Activated T-helper 2 cell treated with anti-CD3 and anti-CD28 coated beads, Interferon-gamma antibody, Interleukin-2, Interleukin-4, amounts not matched to agents 10 μg/mL and 5 μg/mL and 100 μg/mL, durations not matched to agents 14 hours and 24 hours and 36 hours (primary cell): ENCODE data around the gene PDZD7. TPM values are rescaled to one million over a fixed set of nuclear protein-coding genes. Genes with fewer than 3 reads are reported as not detected.

Experiments used
- DNase-seq: peaks from one replicate; pipeline ENCODE4 v3.0.0; 2021; ENCODE audit warnings: low spot score
- H3K27ac Mint-ChIP-seq: one replicate; pipeline ENCODE4 v1.8.0; 2021; ENCODE audit warnings: mixed read lengths
- H3K27me3 Mint-ChIP-seq: one replicate; pipeline ENCODE4 v1.8.0; 2021; ENCODE audit warnings: low read depth, mixed read lengths
- H3K36me3 Mint-ChIP-seq: one replicate; pipeline ENCODE4 v1.8.0; 2021; ENCODE audit warnings: low read depth, mixed read lengths
- H3K4me1 Mint-ChIP-seq: one replicate; pipeline ENCODE4 v1.8.0; 2021; ENCODE audit warnings: low read depth, mixed read lengths
- H3K4me3 Mint-ChIP-seq: one replicate; pipeline ENCODE4 v1.8.0; 2021; ENCODE audit warnings: low read depth, mild to moderate bottlenecking, moderate library complexity, mixed read lengths
- H3K9me3 Mint-ChIP-seq: one replicate; pipeline ENCODE4 v1.8.0; 2021; ENCODE audit warnings: mixed read lengths
- intact Hi-C: fragments of 100-400 bp; cut with micrococcal nuclease; formaldehyde crosslinking; loops from one replicate; pipeline ENCODE4 v1.15.1; 2023
- total RNA-seq: library from RNA; stranded (reverse); gene quantifications from 2 replicates; pipeline ENCODE4 v1.2.3, GENCODE V29; 2022

PDZD7 gene
- total RNA-seq, 1 donor from 2014 or later, result 0.64 TPM

DNA sequence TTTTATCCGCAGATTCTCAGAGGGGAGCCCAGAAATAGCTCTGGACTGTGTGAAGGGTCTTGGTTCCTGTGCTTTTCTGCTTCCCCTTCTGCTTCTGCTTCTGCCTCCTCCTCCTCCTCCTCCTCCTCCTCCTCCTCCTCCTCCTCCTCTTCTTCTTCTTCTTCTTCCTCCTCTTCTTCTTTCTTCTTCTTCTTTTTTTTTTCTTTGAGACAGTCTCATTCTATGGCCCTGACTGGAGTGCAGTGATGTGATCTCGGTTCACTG, 11.6 kb downstream of the PDZD7 start:
- Mint-ChIP-seq H3K4me1 (peaks cover 14% of the 10 kb centered on the region), H3K27me3 (peaks cover 30% of the 10 kb centered on the region), H3K4me3 (no peak overlapping the region), H3K27ac (no peak overlapping the region), H3K36me3 (no peaks in the 10 kb centered on the region), H3K9me3 (no peaks in the 10 kb centered on the region)
- DNase-seq, result no peak
- intact Hi-C loops, result loop anchor here (2.0 kb wide), 1 partner anchor 47 kb away; no protein-coding TSS in a partner anchor

DNA sequence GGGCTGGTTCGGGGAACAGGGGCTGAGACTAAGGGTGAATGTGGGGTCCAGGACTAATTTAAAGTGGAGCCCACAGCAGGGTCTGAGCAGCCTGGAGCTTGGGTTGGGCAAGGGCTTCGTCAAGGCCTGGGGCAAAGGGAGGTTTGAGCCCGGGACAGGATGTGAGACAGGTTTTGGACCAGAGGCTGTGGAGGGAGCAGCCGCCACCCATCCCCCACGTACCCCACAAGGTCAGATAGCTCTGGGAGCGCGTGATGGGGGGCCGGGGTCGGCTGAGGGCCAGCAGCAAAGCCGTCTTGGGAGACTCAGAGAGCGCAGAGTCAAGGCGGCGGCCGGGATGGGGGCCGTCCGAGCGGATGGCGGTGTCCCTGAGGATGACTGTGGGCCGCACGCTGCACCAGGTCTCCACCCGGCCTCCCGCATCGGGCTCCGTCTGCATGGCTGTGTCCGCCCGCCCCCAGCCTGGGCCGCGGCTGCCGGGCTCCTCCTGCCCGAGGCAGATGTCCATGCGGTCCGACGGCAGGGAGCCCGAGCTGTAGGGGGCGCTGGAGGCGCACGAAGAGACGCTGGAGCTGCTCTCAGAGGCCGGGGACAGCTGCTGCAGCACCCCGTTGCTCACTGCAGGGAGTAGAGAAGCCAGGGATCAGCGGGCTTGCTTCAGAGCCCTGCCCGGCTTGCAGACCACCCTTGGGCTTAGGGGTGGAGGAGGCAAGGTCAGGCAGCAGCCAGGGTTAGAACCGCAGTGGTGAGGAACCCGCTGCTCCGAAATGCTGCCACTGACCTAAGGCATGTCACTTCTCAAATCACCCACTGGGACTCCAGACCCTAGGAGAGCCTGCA, 12.1 kb downstream of the PDZD7 start:
- H3K36me3 Mint-ChIP-seq, result no peaks in the 10 kb centered on the region
- peak; percentile 71 for DNase-seq
- peaks cover 18% of the 10 kb centered on the region for H3K4me1 Mint-ChIP-seq
- intact Hi-C loops, result loop anchor here (2.0 kb wide), 1 partner anchor 48 kb away; no protein-coding TSS in a partner anchor
- no peak overlapping the region for H3K4me3 Mint-ChIP-seq
- H3K27ac Mint-ChIP-seq, result no peak overlapping the region
- H3K9me3 Mint-ChIP-seq, result no peaks in the 10 kb centered on the region
- H3K27me3 Mint-ChIP-seq, result peaks cover 30% of the 10 kb centered on the region

DNA sequence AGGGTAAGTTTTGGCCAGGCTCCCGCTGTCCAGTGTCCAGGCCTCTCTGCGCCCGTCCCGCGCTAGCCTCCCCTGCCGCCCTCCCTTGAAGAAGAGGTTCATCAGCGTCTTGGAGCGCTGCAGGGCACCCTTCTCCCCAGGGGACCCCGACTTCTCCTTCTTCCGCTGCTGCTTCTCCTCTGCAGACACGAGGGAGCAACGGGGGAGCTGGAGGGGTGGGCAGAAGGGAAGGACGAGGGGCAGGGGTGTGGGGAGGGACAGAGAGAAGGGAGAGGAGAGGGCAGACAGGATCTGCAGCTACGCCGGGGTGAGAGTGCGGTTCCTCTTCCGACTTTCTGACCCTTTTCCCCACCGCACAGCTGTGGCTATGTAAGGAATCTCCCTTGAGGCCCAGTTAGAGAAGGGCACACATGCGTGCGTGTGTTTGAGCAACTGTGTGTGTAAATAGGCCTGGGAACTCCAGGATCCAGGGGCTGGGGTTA, 12.8 kb downstream of the PDZD7 start:
- peaks cover 22% of the 10 kb centered on the region for H3K4me1 Mint-ChIP-seq

DNA sequence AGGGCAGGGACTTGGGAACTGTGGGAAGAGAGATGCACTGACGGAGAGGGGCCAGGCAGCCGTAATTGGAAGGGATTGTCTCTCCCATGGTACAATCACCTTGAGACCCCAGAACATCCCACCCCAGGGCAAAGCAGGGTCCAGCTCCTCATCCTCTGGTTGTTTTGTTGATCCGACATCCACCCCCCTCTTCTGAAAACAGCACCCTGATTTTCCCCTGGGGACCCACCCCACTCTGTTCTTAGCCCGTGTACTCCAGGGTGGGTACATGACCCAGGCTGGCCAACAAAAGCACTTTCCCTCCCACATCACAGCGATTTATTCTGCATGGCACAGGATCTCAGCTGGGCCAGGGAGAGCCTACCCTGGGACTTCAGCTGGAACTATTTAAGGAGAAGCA, 14.1 kb downstream of the PDZD7 start:
- no peak for DNase-seq
- Mint-ChIP-seq H3K4me1 (peaks cover 27% of the 10 kb centered on the region), H3K27me3 (peaks cover 33% of the 10 kb centered on the region), H3K36me3 (no peaks in the 10 kb centered on the region), H3K9me3 (no peaks in the 10 kb centered on the region), H3K27ac (no peak overlapping the region), H3K4me3 (no peak overlapping the region)
- intact Hi-C loops, result no loop called here

More for the DNA sequence above, 12.8 kb downstream of the PDZD7 start:
- Mint-ChIP-seq H3K27me3 (peaks cover 32% of the 10 kb centered on the region), H3K9me3 (no peaks in the 10 kb centered on the region), H3K4me3 (no peak overlapping the region), H3K36me3 (no peaks in the 10 kb centered on the region), H3K27ac (no peak overlapping the region)
- DNase-seq, result no peak
- intact Hi-C loops, result loop anchor here (2.0 kb wide), 1 partner anchor 49 kb away; no protein-coding TSS in a partner anchor

DNA sequence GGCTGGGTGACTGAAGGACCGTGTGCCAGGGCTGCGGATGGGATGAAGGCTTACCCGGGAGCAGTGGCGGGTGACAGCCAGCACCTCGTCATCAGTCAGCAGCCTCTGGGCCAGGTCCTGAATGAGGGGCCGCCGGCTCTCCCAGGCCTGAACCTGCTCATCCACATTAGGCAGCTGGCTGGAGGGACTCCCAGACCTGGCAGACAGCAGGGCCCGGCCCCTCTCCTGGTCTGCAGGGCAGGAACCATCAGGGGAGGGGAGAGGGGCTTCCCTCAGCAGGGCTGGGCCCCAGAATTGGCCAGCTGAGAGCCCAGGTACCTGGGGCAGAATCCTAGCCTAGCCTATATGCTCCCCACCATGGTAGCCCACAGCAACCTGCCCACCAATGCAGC, 15.4 kb downstream of the PDZD7 start:
- Mint-ChIP-seq H3K36me3 (no peaks in the 10 kb centered on the region), H3K4me3 (no peak overlapping the region), H3K27ac (no peak overlapping the region), H3K9me3 (no peaks in the 10 kb centered on the region), H3K4me1 (peaks cover 27% of the 10 kb centered on the region), H3K27me3 (peaks cover 29% of the 10 kb centered on the region)
- intact Hi-C loops, result no loop called here
- DNase-seq, result no peak

DNA sequence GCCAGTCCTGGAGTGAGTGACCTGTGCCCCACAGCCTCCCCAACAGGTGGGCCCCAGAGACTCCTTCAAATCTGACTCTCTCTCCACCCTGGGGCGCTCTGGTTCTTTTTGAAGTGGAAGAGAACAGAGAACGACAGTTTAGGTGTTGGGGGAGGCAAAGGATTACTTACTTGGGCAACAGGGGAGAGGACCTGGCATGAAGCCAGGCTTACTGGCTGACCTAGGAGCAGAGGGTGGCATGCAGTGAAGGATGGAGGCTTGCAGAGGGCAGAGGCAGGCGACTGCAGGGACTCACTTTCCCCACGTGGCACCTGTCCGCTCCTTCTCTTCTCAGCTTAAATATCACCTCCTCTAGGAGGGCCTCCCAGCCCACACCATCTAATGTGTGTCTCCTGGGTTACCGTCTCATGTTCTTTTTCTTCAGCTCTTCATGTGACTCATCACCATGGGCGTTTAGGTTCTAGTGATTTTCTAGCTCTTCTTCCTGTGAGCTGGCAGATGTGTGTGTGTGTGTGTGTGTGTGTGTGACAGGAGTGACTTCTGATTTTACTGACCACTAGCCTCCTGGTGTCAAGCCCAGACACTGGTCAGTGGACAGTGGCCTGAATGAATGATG, 15.9 kb downstream of the PDZD7 start:
- no peak for DNase-seq
- H3K4me1 Mint-ChIP-seq, result peaks cover 27% of the 10 kb centered on the region
- intact Hi-C loops, result loop anchor here (5.0 kb wide), 1 partner anchor 48 kb away; the partner anchor contains the start of gene SEMA4G
- no peaks in the 10 kb centered on the region for H3K9me3 Mint-ChIP-seq
- H3K36me3 Mint-ChIP-seq, result no peaks in the 10 kb centered on the region
- H3K4me3 Mint-ChIP-seq, result no peak overlapping the region
- H3K27me3 Mint-ChIP-seq, result peaks cover 28% of the 10 kb centered on the region
- no peak overlapping the region for H3K27ac Mint-ChIP-seq

DNA sequence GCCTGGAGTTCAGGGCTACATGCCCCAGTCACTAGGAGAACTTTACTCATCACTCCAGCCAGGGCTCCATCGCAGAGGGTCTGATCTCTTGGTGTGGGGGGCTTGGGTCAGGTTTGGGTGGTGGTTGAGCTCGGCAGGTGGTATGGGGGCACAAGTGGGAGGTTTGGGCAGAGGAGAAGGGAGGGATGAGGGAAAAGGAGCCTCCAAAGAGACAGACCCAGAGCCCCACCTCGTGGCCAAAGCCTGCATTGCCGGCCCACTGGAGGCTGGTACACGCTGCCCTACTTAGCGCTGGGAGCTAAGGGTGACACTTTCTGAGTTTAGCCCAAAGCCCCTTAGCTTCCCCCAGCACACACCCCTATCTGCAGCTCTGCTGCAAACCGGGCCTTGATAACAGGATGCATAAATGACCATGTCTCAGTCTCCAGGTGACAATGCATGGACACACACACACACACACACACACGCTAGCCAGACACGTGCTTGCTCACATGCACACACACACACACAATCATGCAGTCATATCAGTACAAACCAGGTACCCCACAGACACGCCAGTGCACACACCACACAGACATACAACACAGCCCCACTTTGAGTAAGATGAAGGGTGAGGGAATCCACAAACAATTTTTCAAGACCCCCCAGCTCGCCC, 16.6 kb downstream of the PDZD7 start:
- Mint-ChIP-seq H3K4me3 (no peak overlapping the region), H3K36me3 (no peaks in the 10 kb centered on the region), H3K27ac (peak overlapping the region; percentile 40), H3K27me3 (peaks cover 25% of the 10 kb centered on the region), H3K9me3 (no peaks in the 10 kb centered on the region), H3K4me1 (peaks cover 26% of the 10 kb centered on the region)
- intact Hi-C loops, result loop anchor here (5.0 kb wide), 1 partner anchor 47 kb away; the partner anchor contains the start of gene SEMA4G
- DNase-seq, result peak; percentile 58

DNA sequence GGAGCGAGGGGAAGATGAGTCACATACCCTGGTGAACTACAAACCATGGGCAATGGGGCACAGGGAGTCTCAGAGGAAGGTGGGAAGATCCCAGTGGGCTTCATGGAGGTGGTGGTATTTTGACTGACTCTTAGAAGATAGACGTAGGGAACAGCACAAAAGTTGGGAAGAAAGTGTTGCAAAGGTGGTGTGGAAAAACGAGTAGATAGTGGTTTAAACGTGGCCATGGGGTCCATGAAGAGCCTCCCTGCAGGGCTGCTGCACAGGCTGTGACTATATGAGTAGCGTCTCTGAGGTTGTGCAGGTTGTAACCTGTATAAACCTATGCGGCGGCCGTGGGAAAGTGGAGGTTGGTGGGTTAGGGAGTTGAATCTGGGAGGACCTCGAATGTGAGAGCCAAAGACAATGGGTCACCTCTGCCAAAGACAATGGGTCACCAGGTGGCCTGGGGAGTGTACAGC, 17.5 kb downstream of the PDZD7 start:
- Mint-ChIP-seq H3K4me3 (no peak overlapping the region), H3K27me3 (peaks cover 22% of the 10 kb centered on the region), H3K4me1 (peaks cover 23% of the 10 kb centered on the region), H3K36me3 (no peaks in the 10 kb centered on the region), H3K27ac (peak overlapping the region; percentile 6), H3K9me3 (no peaks in the 10 kb centered on the region)
- DNase-seq, result no peak
- intact Hi-C loops, result loop anchor here (1.0 to 5.0 kb wide), 3 partner anchors 14 to 46 kb away; partner anchors contain the start of genes LZTS2 and SEMA4G

DNA sequence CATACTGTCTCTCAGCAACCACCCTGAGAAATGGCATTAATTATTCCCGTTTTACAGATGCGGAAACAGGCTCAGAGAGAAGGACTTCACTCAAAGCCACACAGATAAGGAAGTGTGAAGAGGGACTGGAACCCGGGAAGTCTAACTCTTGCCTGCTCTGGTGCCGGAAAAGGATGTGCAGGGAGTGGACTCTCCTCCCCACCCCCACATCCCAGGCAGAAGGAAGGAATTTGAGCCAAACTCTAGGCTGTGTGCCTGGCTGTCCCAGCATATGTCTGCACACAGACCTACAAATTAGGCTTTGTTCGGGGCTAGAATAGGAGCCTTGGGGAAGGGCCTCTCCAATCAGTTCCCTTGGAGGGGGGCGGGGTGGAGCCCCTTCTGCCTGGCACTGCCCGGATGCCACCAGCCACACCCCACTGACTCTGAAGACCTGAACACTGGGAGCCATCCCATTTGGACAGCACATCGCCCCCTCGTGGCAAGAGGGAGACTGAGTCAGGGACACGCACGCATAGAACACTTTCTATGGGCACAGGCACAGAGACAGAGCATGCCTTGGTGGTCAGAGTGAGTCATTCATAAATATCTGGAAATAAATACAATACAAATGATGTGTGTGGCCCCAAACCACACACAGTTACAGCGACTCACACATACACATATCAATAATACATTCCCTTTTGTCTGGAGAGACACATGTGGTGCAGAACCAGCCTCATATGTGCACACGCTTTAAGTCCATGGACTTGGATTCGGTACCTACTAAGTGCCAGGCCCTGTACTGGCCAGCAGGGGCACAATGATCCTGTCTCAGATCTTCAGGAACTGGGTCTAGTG, 18.2 kb downstream of the PDZD7 start:
- DNase-seq, result peak; percentile 68
- Mint-ChIP-seq H3K4me1 (peaks cover 23% of the 10 kb centered on the region), H3K27me3 (peaks cover 20% of the 10 kb centered on the region), H3K4me3 (no peak overlapping the region), H3K27ac (peak overlapping the region; percentile 6), H3K36me3 (no peaks in the 10 kb centered on the region), H3K9me3 (no peaks in the 10 kb centered on the region)
- intact Hi-C loops, result loop anchor here (1.0 to 5.0 kb wide), 3 partner anchors 13 to 45 kb away; partner anchors contain the start of genes LZTS2 and SEMA4G

DNA sequence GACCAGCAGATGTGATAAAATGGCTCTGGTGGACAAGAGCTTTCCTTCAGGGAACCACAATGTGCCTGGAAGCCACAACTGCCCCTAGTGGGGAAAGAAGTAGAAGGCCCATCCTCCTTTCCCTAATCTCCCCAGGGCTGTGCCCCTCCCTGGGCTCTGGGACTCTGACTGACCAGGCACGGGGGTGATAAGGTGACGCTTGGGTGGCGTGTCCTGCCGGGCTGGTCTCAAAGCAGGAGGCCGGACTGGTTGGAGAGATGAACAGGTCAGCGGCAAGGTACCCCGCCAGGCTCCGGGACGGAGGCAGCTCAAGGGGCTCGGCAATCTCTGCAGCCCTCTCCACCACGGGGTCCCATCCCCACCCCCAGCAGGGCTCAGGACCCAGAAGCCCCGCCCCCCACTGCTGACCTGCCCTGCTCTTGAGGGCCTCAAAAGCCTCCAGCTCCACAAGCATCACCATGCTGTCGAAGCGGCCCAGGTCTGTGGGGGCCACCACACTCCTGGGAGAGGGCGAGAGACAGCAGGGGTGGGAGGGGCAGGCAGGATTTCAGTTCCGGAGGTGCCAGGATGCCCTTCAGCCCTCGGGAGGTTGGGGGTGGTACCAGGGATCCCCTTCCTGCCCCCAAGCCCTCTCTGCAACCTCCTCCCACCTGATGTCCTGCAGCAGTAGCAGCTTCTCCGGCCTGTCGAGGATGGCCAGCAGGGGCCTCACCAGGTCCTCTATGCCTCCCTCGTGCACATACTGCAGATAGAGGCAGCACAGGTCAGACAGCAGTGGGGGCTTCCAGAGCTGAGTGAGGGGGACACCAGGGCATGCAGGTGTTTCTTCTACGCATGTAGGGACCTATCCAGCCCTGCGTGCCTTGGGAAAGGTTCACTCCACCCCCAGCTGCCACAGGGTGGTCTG, 19.2 kb downstream of the PDZD7 start:
- Mint-ChIP-seq H3K9me3 (no peaks in the 10 kb centered on the region), H3K4me3 (no peak overlapping the region), H3K27me3 (peaks cover 11% of the 10 kb centered on the region), H3K4me1 (peaks cover 23% of the 10 kb centered on the region), H3K36me3 (no peaks in the 10 kb centered on the region), H3K27ac (no peak overlapping the region)
- no peak for DNase-seq
- intact Hi-C loops, result loop anchor here (2.0 to 5.0 kb wide), 2 partner anchors 21 to 44 kb away; partner anchors contain the start of gene SEMA4G

DNA sequence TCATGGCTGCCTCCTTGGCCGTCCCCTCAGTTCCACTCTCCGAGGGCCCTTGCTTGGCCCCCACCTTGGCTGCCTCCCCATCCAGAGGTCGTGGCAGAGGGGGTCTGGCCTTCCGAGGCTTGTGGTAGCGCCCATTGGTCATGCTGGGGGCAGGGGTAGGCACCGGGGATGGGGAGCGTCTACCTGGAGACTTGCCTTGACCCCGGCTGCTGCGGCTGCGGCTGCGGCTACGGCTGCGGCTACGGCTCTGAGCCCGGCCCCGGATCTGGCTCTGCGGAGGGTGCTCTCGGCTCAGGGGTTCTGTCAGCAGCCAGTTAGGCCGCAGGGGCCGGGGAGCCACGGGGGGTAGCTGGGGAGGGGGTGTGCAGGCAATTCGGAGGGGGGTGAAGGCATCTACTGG, 20.6 kb downstream of the PDZD7 start:
- H3K9me3 Mint-ChIP-seq, result no peaks in the 10 kb centered on the region
- H3K4me3 Mint-ChIP-seq, result no peak overlapping the region
- no peak overlapping the region for H3K27ac Mint-ChIP-seq
- peaks cover 20% of the 10 kb centered on the region for H3K4me1 Mint-ChIP-seq
- peaks cover 3% of the 10 kb centered on the region for H3K27me3 Mint-ChIP-seq
- intact Hi-C loops, result loop anchor here (5.0 kb wide), 1 partner anchor 43 kb away; the partner anchor contains the start of gene SEMA4G
- H3K36me3 Mint-ChIP-seq, result peaks cover 3% of the 10 kb centered on the region
- DNase-seq, result no peak
